NCI-H2081 (cell line): ENCODE data around the gene GNG7.
"Not testable (repeated sequence)": the region's sequence is repeated elsewhere in the genome, so short reads cannot be mapped to it uniquely, and the experiment has no call there.

ENCODE experiments used
- DNase-seq, 2 experiments: peaks; one replicate each; lab custom pipeline; 2025; lab: John Stamatoyannopoulos, UW

Gene GNG7

GRCh38 chr19:2675892-2676291, 26.6 kb downstream of the GNG7 start:
- DNase-seq, result no peak

GRCh38 chr19:2670217-2670616, 32.3 kb downstream of the GNG7 start:
- DNase-seq, result no peak

- DNase-seq, result no peak
These were observed 34.2 kb downstream of the GNG7 start for GRCh38 chr19:2668175-2668763.

GRCh38 chr19:2667349-2667748, 35.1 kb downstream of the GNG7 start:
- not testable (repeated sequence) for DNase-seq

GRCh38 chr19:2666344-2666994, 36.0 kb downstream of the GNG7 start:
- DNase-seq, result no peak

- DNase-seq, result no peak
These were observed 37.4 kb downstream of the GNG7 start for GRCh38 chr19:2665103-2665502.

- DNase-seq, result no peak
These were observed 38.4 kb downstream of the GNG7 start for GRCh38 chr19:2663920-2664571.

GRCh38 chr19:2661615-2662014, 40.9 kb downstream of the GNG7 start:
- DNase-seq, result no peak

GRCh38 chr19:2659856-2660432, 42.5 kb downstream of the GNG7 start:
- DNase-seq, result no peak

GRCh38 chr19:2656533-2656932, 46.0 kb downstream of the GNG7 start:
- DNase-seq, result no peak

- no peak for DNase-seq
These were observed 48.5 kb downstream of the GNG7 start for GRCh38 chr19:2653710-2654707.

GRCh38 chr19:2653218-2653617, 49.3 kb downstream of the GNG7 start:
- DNase-seq, result no peak

GRCh38 chr19:2652504-2653099, 49.9 kb downstream of the GNG7 start:
- no peak for DNase-seq

GRCh38 chr19:2651002-2651733, 51.3 kb downstream of the GNG7 start:
- not testable (repeated sequence) for DNase-seq

GRCh38 chr19:2650515-2650914, 52.0 kb downstream of the GNG7 start:
- DNase-seq, result no peak

- DNase-seq, result peak; percentile 71 to 78
These were observed 54.0 kb downstream of the GNG7 start for GRCh38 chr19:2648528-2648937.

- DNase-seq, result no peak
These were observed 54.4 kb downstream of the GNG7 start for GRCh38 chr19:2648099-2648498.

- DNase-seq, result no peak
These were observed 55.5 kb downstream of the GNG7 start for GRCh38 chr19:2646866-2647535.

- no peak for DNase-seq
These were observed 56.7 kb downstream of the GNG7 start for GRCh38 chr19:2645826-2646225.

- DNase-seq, result not testable (repeated sequence)
These were observed 59.3 kb downstream of the GNG7 start for GRCh38 chr19:2643123-2643737.
